ENCODE results near the gene CHST8.

- no peak for TF ChIP-seq GATA2 (IDR thresholded peaks at IDR 0.05; ENCODE audit: low read depth, low read length)
- no peak for TF ChIP-seq GATA3 (IDR thresholded peaks at IDR 0.05; ENCODE audit: low read depth, low read length)
Measured at GRCh38 chr19:33802801-33803200, 181.0 kb downstream of the CHST8 start.
